ENCODE measurements around the gene MIX23.

The MIX23 gene

GRCh38 chr3:122407946-122408345 lies 24.9 kb upstream of the MIX23 start:
- ATAC-seq (replicated peaks; ENCODE audit: extremely low read depth, poor library complexity, severe bottlenecking) (no peak), DNase-seq (ENCODE audit: low spot score in 2 of 2) (no peak)
- H3K36me3 Mint-ChIP-seq (ENCODE audit: insufficient read depth): peaks cover 26% of the 10 kb centered on the region

GRCh38 chr3:122406198-122406597 lies 23.2 kb upstream of the MIX23 start:
- H3K27me3 Mint-ChIP-seq: no peaks in the 10 kb centered on the region
- DNase-seq (ENCODE audit: low spot score in 2 of 2) (no peak), ATAC-seq (replicated peaks; ENCODE audit: extremely low read depth, poor library complexity, severe bottlenecking) (no peak)
- H3K27ac Mint-ChIP-seq (ENCODE audit: low read depth): no peak overlapping the region
- H3K36me3 Mint-ChIP-seq (ENCODE audit: insufficient read depth): peaks cover 19% of the 10 kb centered on the region
- H3K4me3 Mint-ChIP-seq: no peak overlapping the region
- H3K9me3 Mint-ChIP-seq: no peaks in the 10 kb centered on the region
- H3K4me1 Mint-ChIP-seq: peaks cover 6% of the 10 kb centered on the region

More at GRCh38 chr3:122407946-122408345, 24.9 kb upstream of the MIX23 start:
- Mint-ChIP-seq H3K4me3 (no peak overlapping the region), H3K4me1 (peaks cover 15% of the 10 kb centered on the region), H3K27me3 (no peaks in the 10 kb centered on the region), H3K27ac (ENCODE audit: low read depth) (no peak overlapping the region), H3K9me3 (no peaks in the 10 kb centered on the region)

DNA sequence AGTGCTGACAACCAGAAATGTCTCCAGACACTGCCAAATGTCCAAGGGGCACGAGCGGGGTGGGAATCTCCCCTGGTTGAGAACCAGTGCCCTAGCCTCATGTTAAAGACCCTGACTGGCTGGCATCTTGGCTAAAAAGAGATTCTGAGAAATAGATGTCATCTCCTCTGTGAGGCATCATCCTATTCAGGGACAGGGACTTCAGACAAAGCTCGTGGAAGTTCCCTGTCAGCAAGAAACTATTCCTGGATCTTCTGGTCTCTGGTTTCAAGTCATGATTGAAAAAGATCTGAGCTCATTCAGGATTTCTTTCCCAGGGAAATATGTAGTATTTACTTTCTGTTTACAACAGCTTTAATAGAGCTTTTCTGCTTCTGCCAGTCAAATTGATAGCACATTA lies 22.0 kb upstream of the MIX23 start:
- H3K36me3 Mint-ChIP-seq (ENCODE audit: insufficient read depth): peaks cover 14% of the 10 kb centered on the region
- no peak overlapping the region for H3K4me3 Mint-ChIP-seq
- no peaks in the 10 kb centered on the region for H3K9me3 Mint-ChIP-seq
- no peak for ATAC-seq (replicated peaks; ENCODE audit: extremely low read depth, poor library complexity, severe bottlenecking)
- DNase-seq (ENCODE audit: low spot score in 2 of 2): no peak
- H3K27me3 Mint-ChIP-seq: no peaks in the 10 kb centered on the region
- no peak overlapping the region for H3K27ac Mint-ChIP-seq (ENCODE audit: low read depth)
- peaks cover 6% of the 10 kb centered on the region for H3K4me1 Mint-ChIP-seq

GRCh38 chr3:122403489-122403888 lies 20.5 kb upstream of the MIX23 start:
- no peaks in the 10 kb centered on the region for H3K4me1 Mint-ChIP-seq
- peaks cover 14% of the 10 kb centered on the region for H3K36me3 Mint-ChIP-seq (ENCODE audit: insufficient read depth)
- no peaks in the 10 kb centered on the region for H3K9me3 Mint-ChIP-seq
- H3K27ac Mint-ChIP-seq (ENCODE audit: low read depth): no peak overlapping the region
- no peaks in the 10 kb centered on the region for H3K27me3 Mint-ChIP-seq
- no peak overlapping the region for H3K4me3 Mint-ChIP-seq
- ATAC-seq (replicated peaks; ENCODE audit: extremely low read depth, poor library complexity, severe bottlenecking) (no peak), DNase-seq (ENCODE audit: low spot score in 2 of 2) (no peak)

DNA sequence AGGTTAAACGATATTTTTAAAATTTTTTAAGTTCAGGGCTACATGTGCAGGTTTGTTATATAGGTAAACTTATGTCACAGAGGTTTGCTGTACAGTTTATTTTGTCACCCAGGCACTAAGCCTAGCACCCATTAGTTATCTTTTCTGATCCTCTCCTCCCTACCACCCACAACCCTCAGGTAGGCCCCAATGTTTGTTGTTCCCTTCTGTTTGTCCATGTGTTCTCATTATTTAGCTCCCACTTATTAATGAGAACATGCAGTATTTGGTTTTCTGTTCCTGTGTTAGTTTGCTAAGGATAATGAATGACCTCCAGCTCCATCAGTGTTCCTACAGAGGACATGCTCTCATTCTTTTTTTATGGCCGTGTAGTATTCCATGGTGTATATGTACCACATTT lies 15.9 kb upstream of the MIX23 start:
- ATAC-seq (replicated peaks; ENCODE audit: extremely low read depth, poor library complexity, severe bottlenecking): no peak
- Mint-ChIP-seq H3K27me3 (no peaks in the 10 kb centered on the region), H3K4me3 (no peak overlapping the region), H3K36me3 (ENCODE audit: insufficient read depth) (peaks cover 6% of the 10 kb centered on the region), H3K4me1 (no peaks in the 10 kb centered on the region), H3K9me3 (no peaks in the 10 kb centered on the region), H3K27ac (ENCODE audit: low read depth) (no peak overlapping the region)
- DNase-seq (ENCODE audit: low spot score in 2 of 2): no peak

GRCh38 chr3:122397201-122397600 lies 14.2 kb upstream of the MIX23 start:
- no peaks in the 10 kb centered on the region for H3K9me3 Mint-ChIP-seq
- H3K4me1 Mint-ChIP-seq: no peaks in the 10 kb centered on the region
- H3K36me3 Mint-ChIP-seq (ENCODE audit: insufficient read depth): peaks cover 7% of the 10 kb centered on the region
- ATAC-seq (replicated peaks; ENCODE audit: extremely low read depth, poor library complexity, severe bottlenecking): no peak
- H3K4me3 Mint-ChIP-seq: no peak overlapping the region
- no peak overlapping the region for H3K27ac Mint-ChIP-seq (ENCODE audit: low read depth)
- no peak for DNase-seq (ENCODE audit: low spot score in 2 of 2)
- H3K27me3 Mint-ChIP-seq: no peaks in the 10 kb centered on the region

DNA sequence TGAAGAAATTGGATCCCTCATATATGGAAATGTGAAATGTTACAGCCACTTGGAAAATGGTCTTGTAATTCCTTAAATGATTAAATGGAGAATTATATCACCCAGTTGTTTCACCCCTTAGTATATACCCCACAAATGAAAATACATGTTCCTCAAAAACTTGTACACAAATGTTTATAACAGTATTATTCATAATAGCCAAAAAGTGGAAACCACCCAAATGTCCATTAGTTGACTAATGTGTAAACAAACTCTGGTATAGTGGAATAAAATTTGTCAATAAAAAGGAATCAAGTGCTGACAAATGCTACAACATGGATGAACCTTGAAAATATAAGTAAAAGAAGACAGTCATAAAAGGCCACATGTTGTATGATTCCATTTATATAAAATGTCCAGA lies 13.5 kb upstream of the MIX23 start:
- Mint-ChIP-seq H3K36me3 (ENCODE audit: insufficient read depth) (peaks cover 7% of the 10 kb centered on the region), H3K4me3 (no peak overlapping the region), H3K9me3 (no peaks in the 10 kb centered on the region), H3K27ac (ENCODE audit: low read depth) (no peak overlapping the region), H3K27me3 (no peaks in the 10 kb centered on the region), H3K4me1 (no peaks in the 10 kb centered on the region)
- ATAC-seq (replicated peaks; ENCODE audit: extremely low read depth, poor library complexity, severe bottlenecking): no peak
- no peak for DNase-seq (ENCODE audit: low spot score in 2 of 2)

DNA sequence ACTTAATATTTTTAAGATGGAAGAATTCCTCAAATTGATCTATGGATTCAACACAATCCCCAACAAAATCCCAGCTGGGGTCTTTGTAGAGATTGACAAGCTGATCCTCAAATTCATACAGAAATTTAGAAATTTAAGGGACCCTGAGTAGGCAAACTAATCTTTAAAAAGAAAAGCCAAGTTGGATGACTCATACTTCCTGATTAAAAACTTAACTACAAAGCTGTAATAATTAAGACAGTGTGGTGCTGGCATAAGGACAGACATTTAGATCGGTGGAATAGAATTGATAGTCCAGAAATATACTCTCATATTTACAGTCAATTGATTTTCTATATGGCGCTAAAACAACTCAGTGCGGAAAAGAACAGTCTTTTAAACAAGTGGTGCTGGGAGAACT lies 12.6 kb upstream of the MIX23 start:
- no peak for DNase-seq (ENCODE audit: low spot score in 2 of 2)
- H3K36me3 Mint-ChIP-seq (ENCODE audit: insufficient read depth): peaks cover 7% of the 10 kb centered on the region
- H3K9me3 Mint-ChIP-seq: no peaks in the 10 kb centered on the region
- H3K27ac Mint-ChIP-seq (ENCODE audit: low read depth): no peak overlapping the region
- no peaks in the 10 kb centered on the region for H3K4me1 Mint-ChIP-seq
- ATAC-seq (replicated peaks; ENCODE audit: extremely low read depth, poor library complexity, severe bottlenecking): no peak
- H3K4me3 Mint-ChIP-seq: no peak overlapping the region
- H3K27me3 Mint-ChIP-seq: no peaks in the 10 kb centered on the region

DNA sequence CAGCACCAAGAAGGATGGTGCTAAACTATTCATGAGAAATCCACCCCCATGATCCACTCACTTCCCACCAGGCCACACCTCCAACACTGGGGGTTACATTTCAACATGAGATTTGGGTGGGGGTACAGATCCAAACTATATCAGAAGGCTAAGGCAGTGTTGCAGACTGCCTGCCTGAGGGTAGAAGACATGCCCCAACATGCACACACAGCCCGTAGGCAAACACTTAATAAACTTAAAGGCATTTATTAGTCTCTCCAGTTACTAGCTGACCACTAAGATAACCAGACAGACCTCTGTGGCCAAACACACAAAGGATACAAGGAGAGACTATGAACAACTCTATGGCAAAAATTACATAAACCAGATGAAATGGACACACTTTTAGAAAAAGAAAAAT lies 11.1 kb upstream of the MIX23 start:
- ATAC-seq (replicated peaks; ENCODE audit: extremely low read depth, poor library complexity, severe bottlenecking) (no peak), DNase-seq (ENCODE audit: low spot score in 2 of 2) (no peak)
- H3K27ac Mint-ChIP-seq (ENCODE audit: low read depth): no peak overlapping the region
- no peaks in the 10 kb centered on the region for H3K4me1 Mint-ChIP-seq
- no peaks in the 10 kb centered on the region for H3K27me3 Mint-ChIP-seq
- no peak overlapping the region for H3K4me3 Mint-ChIP-seq
- peaks cover 7% of the 10 kb centered on the region for H3K36me3 Mint-ChIP-seq (ENCODE audit: insufficient read depth)
- no peaks in the 10 kb centered on the region for H3K9me3 Mint-ChIP-seq

- peaks cover 7% of the 10 kb centered on the region for H3K36me3 Mint-ChIP-seq (ENCODE audit: insufficient read depth)
- H3K4me3 Mint-ChIP-seq: no peak overlapping the region
- peaks cover 4% of the 10 kb centered on the region for H3K4me1 Mint-ChIP-seq
- DNase-seq (ENCODE audit: low spot score in 2 of 2): no peak
- no peaks in the 10 kb centered on the region for H3K27me3 Mint-ChIP-seq
- H3K27ac Mint-ChIP-seq (ENCODE audit: low read depth): no peak overlapping the region
- ATAC-seq (replicated peaks; ENCODE audit: extremely low read depth, poor library complexity, severe bottlenecking): no peak
- H3K9me3 Mint-ChIP-seq: no peaks in the 10 kb centered on the region
Measured at GRCh38 chr3:122392868-122393844, 10.1 kb upstream of the MIX23 start.

DNA sequence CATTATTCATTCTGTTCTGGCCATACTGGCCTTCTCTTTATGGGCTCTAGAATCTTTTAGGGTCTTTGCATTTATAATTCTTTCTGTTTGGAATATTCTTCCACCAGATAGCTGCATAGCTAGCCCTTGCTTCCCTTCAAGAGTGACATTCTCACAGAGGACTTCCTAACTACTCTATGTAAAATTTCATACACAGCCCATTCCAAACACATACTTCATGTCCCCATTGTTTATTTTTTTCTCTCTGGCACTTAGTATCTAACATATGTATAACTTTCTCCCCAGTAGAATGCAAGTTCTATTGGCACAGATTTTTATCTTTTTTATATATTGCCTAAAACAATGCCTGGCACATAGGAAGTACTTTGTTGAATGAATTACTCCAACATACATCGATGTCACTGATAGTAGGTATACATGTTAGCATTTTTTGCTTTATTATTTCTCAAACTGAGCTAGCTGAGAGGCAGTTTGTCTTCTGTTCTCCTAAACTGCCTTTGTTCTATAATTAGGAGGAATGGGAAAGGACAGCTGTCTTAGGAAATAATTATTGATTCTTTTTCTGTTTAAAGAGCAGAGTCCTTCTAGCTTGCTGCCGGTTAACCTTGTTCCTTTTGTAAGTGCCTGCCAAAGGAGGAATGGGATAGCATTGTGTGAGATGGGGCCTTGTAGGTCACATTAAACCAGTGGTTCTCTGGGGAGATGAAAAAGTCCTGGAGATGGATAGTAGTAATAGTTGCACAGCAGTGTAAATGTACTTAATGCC lies 8.8 kb upstream of the MIX23 start:
- Mint-ChIP-seq H3K27ac (ENCODE audit: low read depth) (no peak overlapping the region), H3K9me3 (no peaks in the 10 kb centered on the region), H3K36me3 (ENCODE audit: insufficient read depth) (peaks cover 7% of the 10 kb centered on the region), H3K4me1 (peaks cover 12% of the 10 kb centered on the region), H3K27me3 (no peaks in the 10 kb centered on the region), H3K4me3 (no peak overlapping the region)
- ATAC-seq (replicated peaks; ENCODE audit: extremely low read depth, poor library complexity, severe bottlenecking) (no peak), DNase-seq (ENCODE audit: low spot score in 2 of 2) (no peak)

- H3K4me3 Mint-ChIP-seq: no peak overlapping the region
- no peak for ATAC-seq (replicated peaks; ENCODE audit: extremely low read depth, poor library complexity, severe bottlenecking)
- DNase-seq (ENCODE audit: low spot score in 2 of 2): no peak
- H3K36me3 Mint-ChIP-seq (ENCODE audit: insufficient read depth): peaks cover 7% of the 10 kb centered on the region
- no peaks in the 10 kb centered on the region for H3K27me3 Mint-ChIP-seq
- H3K27ac Mint-ChIP-seq (ENCODE audit: low read depth): no peak overlapping the region
- peaks cover 12% of the 10 kb centered on the region for H3K4me1 Mint-ChIP-seq
- no peaks in the 10 kb centered on the region for H3K9me3 Mint-ChIP-seq
Measured at GRCh38 chr3:122390665-122391064, 7.6 kb upstream of the MIX23 start.

DNA sequence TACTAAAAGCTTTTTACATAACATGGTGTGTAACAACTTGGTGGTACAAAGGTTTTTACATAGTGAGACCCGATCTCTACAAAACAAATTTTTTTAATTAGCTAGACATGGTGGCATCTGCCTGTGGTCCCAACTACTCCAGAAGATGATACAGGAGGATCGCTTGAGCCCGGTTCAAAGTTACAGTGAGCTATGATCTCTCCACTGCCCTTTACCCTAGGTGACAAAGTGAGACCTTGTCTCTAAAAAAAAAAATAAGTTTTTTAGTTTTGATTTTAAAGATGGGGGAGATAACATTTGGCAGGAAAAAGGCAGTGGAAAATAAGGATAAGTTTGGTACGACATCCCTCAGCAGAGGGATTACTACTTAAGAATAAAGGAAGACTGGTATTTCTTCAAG lies 6.9 kb upstream of the MIX23 start:
- Mint-ChIP-seq H3K27ac (ENCODE audit: low read depth) (no peak overlapping the region), H3K27me3 (no peaks in the 10 kb centered on the region), H3K9me3 (no peaks in the 10 kb centered on the region), H3K36me3 (ENCODE audit: insufficient read depth) (peaks cover 5% of the 10 kb centered on the region), H3K4me3 (no peak overlapping the region), H3K4me1 (peaks cover 12% of the 10 kb centered on the region)
- DNase-seq (ENCODE audit: low spot score in 2 of 2) (no peak), ATAC-seq (replicated peaks; ENCODE audit: extremely low read depth, poor library complexity, severe bottlenecking) (no peak)

Measured in central memory CD8-positive, alpha-beta T cell (primary cell).